Natural killer cell (primary cell): ENCODE data around the gene VSIG10L2. TPM values are rescaled to one million over a fixed set of nuclear protein-coding genes. Genes with fewer than 3 reads are reported as not detected.

Source experiments
- ATAC-seq, 3 donors: fragments of 150-1000 bp in 2 of 3; fragments of 200-7000 bp in 1 of 3; cut with Tn5 transposase; 1 replicate in 1 of 3; 2 replicates in 2 of 3; pipeline ENCODE4 v1.10.0; 2021; ENCODE audit warnings: mild to moderate bottlenecking in 2 of 3, moderate library complexity in 2 of 3
- DNase-seq, 2 donors: peaks; one replicate each; pipeline versions ENCODE4 v3.0.0 to v3.0.0-alpha.2; 2013 to 2021; ENCODE audit warnings: mixed read lengths in 1 of 2
- H3K27ac ChIP-seq: one replicate; pipeline ENCODE4 v1.5.1; 2013; ENCODE audit warnings: mild to moderate bottlenecking, low read length
- H3K27me3 ChIP-seq: one replicate; pipeline ENCODE4 v1.6.1; 2013; ENCODE audit warnings: low read length; ENCODE audit not compliant: control insufficient read depth, insufficient read depth
- H3K36me3 ChIP-seq: one replicate; pipeline ENCODE4 v1.6.1; 2013; ENCODE audit warnings: low read length; ENCODE audit not compliant: control insufficient read depth, insufficient read depth
- H3K4me1 ChIP-seq: one replicate; pipeline ENCODE4 v1.6.1; 2013; ENCODE audit warnings: low read length; ENCODE audit not compliant: control insufficient read depth, insufficient read depth
- H3K4me3 ChIP-seq: one replicate; pipeline ENCODE4 v1.5.1; 2013; ENCODE audit warnings: low read length
- H3K9me3 ChIP-seq: one replicate; pipeline ENCODE4 v1.6.1; 2013; ENCODE audit warnings: low read length; ENCODE audit not compliant: control insufficient read depth, insufficient read depth
- H3K27ac Mint-ChIP-seq, 2 donors: one replicate each; pipeline ENCODE4 v1.8.0; 2022; ENCODE audit warnings: mild to moderate bottlenecking in 2 of 2, mixed read lengths in 2 of 2, moderate library complexity in 1 of 2
- H3K27me3 Mint-ChIP-seq, 2 donors: one replicate each; pipeline ENCODE4 v1.8.0; 2022; ENCODE audit warnings: low read depth in 2 of 2, mixed read lengths in 2 of 2
- H3K36me3 Mint-ChIP-seq: one replicate; pipeline ENCODE4 v1.8.0; 2022; ENCODE audit warnings: mixed read lengths
- H3K4me1 Mint-ChIP-seq, 2 donors: one replicate each; pipeline ENCODE4 v1.8.0; 2022; ENCODE audit warnings: mixed read lengths in 2 of 2
- H3K4me3 Mint-ChIP-seq: one replicate; pipeline ENCODE4 v1.8.0; 2022; ENCODE audit warnings: mild to moderate bottlenecking, moderate library complexity, mixed read lengths
- H3K9me3 Mint-ChIP-seq, 2 donors: one replicate each; pipeline ENCODE4 v1.8.0; 2022; ENCODE audit warnings: mixed read lengths in 2 of 2
- WGBS: methylation state at CpG from one replicate; pipeline ENCODE4 v1.1.7; 2013; ENCODE audit warnings: missing lambda C conversion rate; ENCODE audit not compliant: insufficient coverage; 5-methylcytosine and 5-hydroxymethylcytosine counted together
- intact Hi-C: fragments of 100-400 bp; cut with micrococcal nuclease; formaldehyde crosslinking; loops from one replicate; pipeline ENCODE4 v1.14.2; 2022
- total RNA-seq, 4 donors: library from RNA; stranded (reverse); fragments of 120-200 nt in 1 of 4; gene quantifications; one replicate each; pipeline versions ENCODE4 v1.2.3 to v1.2.4, GENCODE V29; 2013 to 2022
- TF ChIP-seq, protein P1 (sequence below): fragments of 200-600 bp; IDR thresholded peaks from one replicate; pipeline ENCODE4 v1.8.0; 2022; ENCODE audit warnings: antibody characterized with exemption

The VSIG10L2 gene
- total RNA-seq, 3 donors from 2014 or later (not counting 1 experiment from before 2014, with no cell fraction given), result not detected

DNA sequence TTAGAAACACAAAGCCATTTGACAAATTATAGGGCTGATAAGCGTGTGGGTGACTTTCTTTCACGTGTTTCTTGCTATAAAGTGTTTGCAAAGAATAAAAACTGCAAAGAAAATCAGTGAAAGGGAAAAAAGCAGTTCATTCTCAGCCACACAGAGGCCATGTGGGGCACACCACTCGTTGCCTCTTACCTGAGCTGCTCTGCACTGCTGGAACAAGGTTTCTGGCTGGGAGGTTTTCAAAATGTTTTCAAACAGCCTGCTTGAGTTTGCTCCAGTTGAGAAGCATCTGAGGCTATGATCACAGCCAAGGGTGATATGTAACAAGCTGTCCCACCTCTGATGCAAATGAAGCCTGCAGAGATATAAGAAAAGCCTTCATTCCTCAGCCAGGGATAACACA is 14.7 kb upstream of the VSIG10L2 start:
- no peak overlapping the region for H3K4me3 Mint-ChIP-seq
- no peaks in the 10 kb centered on the region for H3K9me3 Mint-ChIP-seq
- H3K36me3 Mint-ChIP-seq, result no peaks in the 10 kb centered on the region
- Histone ChIP-seq H3K4me3 (no peak overlapping the region), H3K9me3 (no peaks in the 10 kb centered on the region), H3K27me3 (no peaks in the 10 kb centered on the region), H3K4me1 (no peaks in the 10 kb centered on the region), H3K36me3 (no peaks in the 10 kb centered on the region), H3K27ac (no peak overlapping the region)
- ATAC-seq (no peak), DNase-seq (no peak)
- no peak overlapping the region for H3K27ac Mint-ChIP-seq
- peaks cover 13 to 14% of the 10 kb centered on the region in 2 donors for H3K27me3 Mint-ChIP-seq
- no peaks in the 10 kb centered on the region for H3K4me1 Mint-ChIP-seq
- TF ChIP-seq, protein P1, sequence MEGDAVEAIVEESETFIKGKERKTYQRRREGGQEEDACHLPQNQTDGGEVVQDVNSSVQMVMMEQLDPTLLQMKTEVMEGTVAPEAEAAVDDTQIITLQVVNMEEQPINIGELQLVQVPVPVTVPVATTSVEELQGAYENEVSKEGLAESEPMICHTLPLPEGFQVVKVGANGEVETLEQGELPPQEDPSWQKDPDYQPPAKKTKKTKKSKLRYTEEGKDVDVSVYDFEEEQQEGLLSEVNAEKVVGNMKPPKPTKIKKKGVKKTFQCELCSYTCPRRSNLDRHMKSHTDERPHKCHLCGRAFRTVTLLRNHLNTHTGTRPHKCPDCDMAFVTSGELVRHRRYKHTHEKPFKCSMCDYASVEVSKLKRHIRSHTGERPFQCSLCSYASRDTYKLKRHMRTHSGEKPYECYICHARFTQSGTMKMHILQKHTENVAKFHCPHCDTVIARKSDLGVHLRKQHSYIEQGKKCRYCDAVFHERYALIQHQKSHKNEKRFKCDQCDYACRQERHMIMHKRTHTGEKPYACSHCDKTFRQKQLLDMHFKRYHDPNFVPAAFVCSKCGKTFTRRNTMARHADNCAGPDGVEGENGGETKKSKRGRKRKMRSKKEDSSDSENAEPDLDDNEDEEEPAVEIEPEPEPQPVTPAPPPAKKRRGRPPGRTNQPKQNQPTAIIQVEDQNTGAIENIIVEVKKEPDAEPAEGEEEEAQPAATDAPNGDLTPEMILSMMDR, result no peak
- WGBS, result 65% methylated on average over 3 of the region's 3 CpGs
- intact Hi-C loops, result no loop called here

DNA sequence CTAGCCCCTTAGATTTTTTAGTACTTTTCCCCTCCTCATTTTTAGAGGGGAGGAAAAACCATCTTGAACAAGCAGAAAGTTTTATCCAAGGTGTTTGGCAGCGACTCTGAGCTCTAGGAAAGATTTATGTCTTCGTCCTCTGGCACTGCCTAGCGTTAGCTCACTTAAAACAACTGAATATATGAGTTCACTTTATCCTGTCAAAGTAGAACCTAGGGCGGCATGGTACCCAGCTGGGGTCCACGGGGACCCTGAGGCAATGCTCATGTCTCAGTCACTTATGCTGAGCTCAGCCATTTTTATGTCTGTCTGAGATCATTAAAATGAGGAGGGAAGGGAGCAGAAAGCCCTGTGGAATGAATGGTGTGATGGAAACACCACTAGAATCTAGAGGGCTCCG is 14.2 kb upstream of the VSIG10L2 start:
- H3K9me3 ChIP-seq, result no peaks in the 10 kb centered on the region
- DNase-seq (no peak), ATAC-seq (no peak)
- H3K4me1 ChIP-seq, result no peaks in the 10 kb centered on the region
- Mint-ChIP-seq H3K4me3 (no peak overlapping the region), H3K27ac (no peak overlapping the region), H3K27me3 (peaks cover 10 to 14% of the 10 kb centered on the region in 2 donors), H3K4me1 (no peaks in the 10 kb centered on the region), H3K9me3 (no peaks in the 10 kb centered on the region), H3K36me3 (no peaks in the 10 kb centered on the region)
- no peaks in the 10 kb centered on the region for H3K36me3 ChIP-seq
- 70% methylated on average over 6 of the region's 6 CpGs for WGBS
- no peak overlapping the region for H3K27ac ChIP-seq
- TF ChIP-seq, protein P1, result no peak
- H3K4me3 ChIP-seq, result no peak overlapping the region
- intact Hi-C loops, result no loop called here
- H3K27me3 ChIP-seq, result no peaks in the 10 kb centered on the region

DNA sequence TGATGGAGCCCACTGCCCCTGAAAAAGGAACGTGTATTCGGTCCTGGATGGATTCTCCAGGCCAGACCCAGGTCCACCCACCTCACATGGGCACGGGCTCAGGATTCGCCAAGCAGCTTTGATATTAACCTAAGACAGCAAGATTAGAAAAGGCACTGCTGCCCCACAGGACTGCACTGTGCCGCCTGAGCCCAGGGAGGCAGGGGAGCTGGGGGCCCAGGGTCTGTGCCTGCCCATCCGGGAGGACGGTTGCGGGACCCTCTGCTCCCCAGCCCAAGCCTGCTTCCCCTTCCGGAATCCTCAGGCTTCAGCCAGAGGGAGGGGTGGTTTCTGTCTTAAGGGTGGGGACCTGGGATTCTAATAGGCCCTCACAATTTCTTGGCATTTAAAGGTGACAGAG is 13.5 kb upstream of the VSIG10L2 start:
- H3K4me1 ChIP-seq, result no peaks in the 10 kb centered on the region
- Mint-ChIP-seq H3K27me3 (peaks cover 6 to 11% of the 10 kb centered on the region in 2 donors), H3K27ac (no peak overlapping the region), H3K9me3 (no peaks in the 10 kb centered on the region), H3K4me3 (no peak overlapping the region), H3K36me3 (no peaks in the 10 kb centered on the region), H3K4me1 (no peaks in the 10 kb centered on the region)
- intact Hi-C loops, result no loop called here
- H3K27ac ChIP-seq, result no peak overlapping the region
- H3K36me3 ChIP-seq, result no peaks in the 10 kb centered on the region
- WGBS, result 92% methylated on average over 9 of the region's 9 CpGs
- H3K9me3 ChIP-seq, result no peaks in the 10 kb centered on the region
- ATAC-seq, result no peak
- DNase-seq, result no peak
- H3K4me3 ChIP-seq, result no peak overlapping the region
- H3K27me3 ChIP-seq, result no peaks in the 10 kb centered on the region
- TF ChIP-seq, protein P1, result no peak

DNA sequence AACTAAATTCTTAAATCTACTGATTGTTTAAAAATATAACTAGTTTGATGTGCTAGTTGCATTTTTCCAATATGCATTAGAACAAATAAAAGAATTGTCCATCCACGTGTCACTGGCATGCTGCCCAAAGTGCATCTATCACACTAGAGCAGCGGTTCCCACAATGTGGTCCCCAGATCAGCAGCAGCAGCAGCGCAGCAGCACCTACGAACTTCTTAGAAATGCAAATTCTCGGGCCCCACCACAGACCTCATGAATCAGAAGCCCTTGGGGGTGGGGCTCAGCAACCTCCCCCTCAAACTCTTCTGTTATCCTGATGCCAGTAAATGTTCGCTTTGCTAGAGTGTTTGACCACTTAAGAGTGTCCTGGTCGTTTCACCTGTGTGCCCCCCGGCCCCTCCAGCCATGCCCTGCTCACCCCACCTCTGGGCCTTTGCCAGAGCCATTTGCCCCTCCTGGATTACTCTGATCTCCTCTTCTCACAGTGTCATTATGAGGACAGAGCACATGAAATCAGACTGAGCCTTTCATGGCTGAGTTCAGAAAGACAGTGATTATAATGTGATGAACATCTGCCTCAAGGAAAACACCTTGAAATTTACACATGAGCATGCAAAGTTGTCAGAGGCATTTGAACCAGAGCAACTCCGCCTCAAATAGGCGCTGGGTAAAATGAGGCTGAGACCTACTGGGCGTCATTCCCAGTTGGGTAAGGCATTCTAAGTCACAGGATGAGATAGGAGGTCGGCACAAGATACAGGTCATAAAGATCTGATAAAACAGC is 12.6 kb upstream of the VSIG10L2 start:
- peaks cover 6 to 11% of the 10 kb centered on the region in 2 donors for H3K27me3 Mint-ChIP-seq
- H3K4me1 Mint-ChIP-seq, result no peaks in the 10 kb centered on the region
- DNase-seq (no peak), ATAC-seq (no peak)
- no peak overlapping the region for H3K27ac Mint-ChIP-seq
- intact Hi-C loops, result no loop called here
- TF ChIP-seq, protein P1, result no peak
- no peaks in the 10 kb centered on the region for H3K4me1 ChIP-seq
- H3K27ac ChIP-seq, result no peak overlapping the region
- H3K9me3 ChIP-seq, result no peaks in the 10 kb centered on the region
- no peak overlapping the region for H3K4me3 ChIP-seq
- H3K4me3 Mint-ChIP-seq, result no peak overlapping the region
- no peaks in the 10 kb centered on the region for H3K9me3 Mint-ChIP-seq
- no peaks in the 10 kb centered on the region for H3K36me3 ChIP-seq
- no peaks in the 10 kb centered on the region for H3K27me3 ChIP-seq
- H3K36me3 Mint-ChIP-seq, result no peaks in the 10 kb centered on the region
- whole genome bisulfite sequencing, result 62% methylated on average over 12 of the region's 12 CpGs
